ENCODE results near the gene ADCYAP1R1.

DNA sequence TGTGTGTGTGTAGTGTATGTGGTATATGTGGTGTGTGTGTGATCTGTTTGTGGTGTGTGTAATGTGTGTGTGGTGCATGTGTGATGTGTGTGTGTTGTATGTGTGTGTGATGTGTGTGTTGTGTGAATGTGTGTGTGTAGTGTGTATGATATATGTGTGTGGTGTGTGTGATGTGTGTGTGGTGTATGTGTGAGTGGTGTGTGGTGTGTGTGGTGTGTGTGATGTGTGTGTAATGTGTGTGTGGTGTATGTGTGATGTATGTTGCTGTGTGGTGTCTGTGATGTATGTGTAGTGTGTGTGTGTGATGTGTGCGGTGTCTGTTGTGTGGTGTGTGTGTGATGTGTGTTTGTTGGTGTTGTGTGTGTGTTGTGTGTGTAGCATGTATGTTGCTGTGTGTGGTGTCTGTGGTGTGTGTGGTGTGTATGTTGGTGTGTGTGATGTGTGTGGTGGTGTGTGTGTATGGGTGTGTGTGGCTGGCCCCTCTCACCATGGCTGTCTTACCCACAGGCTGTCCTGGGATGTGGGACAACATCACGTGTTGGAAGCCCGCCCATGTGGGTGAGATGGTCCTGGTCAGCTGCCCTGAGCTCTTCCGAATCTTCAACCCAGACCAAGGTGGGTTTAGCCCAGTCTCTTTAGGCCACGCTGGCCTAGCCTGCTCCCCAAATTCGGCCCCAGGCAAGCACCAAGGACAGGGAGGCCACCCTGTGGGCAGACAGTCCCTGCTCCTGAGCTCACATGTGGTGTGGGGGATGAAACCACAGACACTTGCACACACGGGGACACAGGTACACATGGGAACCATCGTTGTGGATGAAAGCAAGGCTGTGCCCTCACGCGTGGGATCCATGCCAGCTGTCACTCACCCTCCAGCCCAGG is 25.6 kb downstream of the ADCYAP1R1 start:
- no peak for TF ChIP-seq POLR2A (IDR thresholded peaks at IDR 0.05)
- TF ChIP-seq, protein P1, sequence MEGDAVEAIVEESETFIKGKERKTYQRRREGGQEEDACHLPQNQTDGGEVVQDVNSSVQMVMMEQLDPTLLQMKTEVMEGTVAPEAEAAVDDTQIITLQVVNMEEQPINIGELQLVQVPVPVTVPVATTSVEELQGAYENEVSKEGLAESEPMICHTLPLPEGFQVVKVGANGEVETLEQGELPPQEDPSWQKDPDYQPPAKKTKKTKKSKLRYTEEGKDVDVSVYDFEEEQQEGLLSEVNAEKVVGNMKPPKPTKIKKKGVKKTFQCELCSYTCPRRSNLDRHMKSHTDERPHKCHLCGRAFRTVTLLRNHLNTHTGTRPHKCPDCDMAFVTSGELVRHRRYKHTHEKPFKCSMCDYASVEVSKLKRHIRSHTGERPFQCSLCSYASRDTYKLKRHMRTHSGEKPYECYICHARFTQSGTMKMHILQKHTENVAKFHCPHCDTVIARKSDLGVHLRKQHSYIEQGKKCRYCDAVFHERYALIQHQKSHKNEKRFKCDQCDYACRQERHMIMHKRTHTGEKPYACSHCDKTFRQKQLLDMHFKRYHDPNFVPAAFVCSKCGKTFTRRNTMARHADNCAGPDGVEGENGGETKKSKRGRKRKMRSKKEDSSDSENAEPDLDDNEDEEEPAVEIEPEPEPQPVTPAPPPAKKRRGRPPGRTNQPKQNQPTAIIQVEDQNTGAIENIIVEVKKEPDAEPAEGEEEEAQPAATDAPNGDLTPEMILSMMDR (IDR thresholded peaks at IDR 0.05), result no peak

All from tibial nerve (tissue), 3 donors.